ENCODE measurements around the gene SSTR5.

The SSTR5 gene

GRCh38 chr16:1107731-1108130 lies 35.2 kb downstream of the SSTR5 start:
- no peak for FAIRE-seq

GRCh38 chr16:1108299-1109252 lies 36.0 kb downstream of the SSTR5 start:
- no peak for FAIRE-seq

DNA sequence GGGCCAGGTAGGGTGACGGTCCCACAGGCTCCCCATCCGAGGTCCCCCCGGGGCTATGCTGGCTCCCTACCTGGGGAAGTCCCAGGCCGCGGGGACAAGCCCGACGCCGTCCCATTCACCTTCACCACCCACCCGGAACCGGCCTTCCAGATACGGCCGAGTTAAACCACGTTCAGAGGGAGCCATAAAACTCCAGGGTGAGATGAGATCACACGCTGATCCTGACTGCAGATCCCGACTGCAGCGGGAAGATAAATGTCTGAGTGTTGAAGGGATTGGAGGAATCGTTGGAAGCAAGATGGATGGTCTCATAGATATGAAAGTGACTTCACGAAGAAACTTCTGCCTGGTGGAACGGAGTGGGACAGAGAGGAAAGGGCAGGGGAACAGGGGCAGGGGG lies 37.1 kb downstream of the SSTR5 start:
- FAIRE-seq = no peak

- no peak for FAIRE-seq
These were observed 40.1 kb downstream of the SSTR5 start for GRCh38 chr16:1112506-1113184.

- no peak for FAIRE-seq
These were observed 40.9 kb downstream of the SSTR5 start for GRCh38 chr16:1113489-1113888.

DNA sequence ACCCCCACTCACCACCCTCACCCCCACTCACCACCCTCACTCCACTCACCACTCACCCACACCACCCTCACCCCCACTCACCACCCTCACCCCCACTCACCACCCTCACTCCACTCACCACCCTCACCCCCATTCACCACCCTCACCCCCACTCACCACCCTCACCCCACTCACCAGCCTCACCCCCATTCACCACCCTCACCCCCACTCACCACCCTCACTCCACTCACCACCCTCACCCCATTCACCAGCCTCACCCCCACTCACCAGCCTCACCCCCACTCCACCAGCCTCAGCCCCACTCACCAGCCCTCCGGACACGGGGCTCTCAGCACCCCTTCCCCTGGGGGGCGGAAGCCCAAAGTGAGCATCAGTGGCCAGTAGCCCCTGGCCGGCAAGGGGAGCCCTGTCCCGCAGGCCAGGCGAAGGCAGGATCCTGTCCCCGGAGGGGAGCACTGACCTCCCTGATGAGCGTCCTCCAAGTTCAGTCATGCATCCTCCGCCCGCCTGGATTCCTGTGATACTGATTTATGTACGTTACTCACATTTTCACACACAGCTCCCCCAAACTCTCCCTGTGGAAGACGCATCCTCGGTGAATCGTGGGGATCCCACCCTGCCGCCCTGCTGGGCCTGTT lies 41.5 kb downstream of the SSTR5 start:
- no peak for FAIRE-seq

DNA sequence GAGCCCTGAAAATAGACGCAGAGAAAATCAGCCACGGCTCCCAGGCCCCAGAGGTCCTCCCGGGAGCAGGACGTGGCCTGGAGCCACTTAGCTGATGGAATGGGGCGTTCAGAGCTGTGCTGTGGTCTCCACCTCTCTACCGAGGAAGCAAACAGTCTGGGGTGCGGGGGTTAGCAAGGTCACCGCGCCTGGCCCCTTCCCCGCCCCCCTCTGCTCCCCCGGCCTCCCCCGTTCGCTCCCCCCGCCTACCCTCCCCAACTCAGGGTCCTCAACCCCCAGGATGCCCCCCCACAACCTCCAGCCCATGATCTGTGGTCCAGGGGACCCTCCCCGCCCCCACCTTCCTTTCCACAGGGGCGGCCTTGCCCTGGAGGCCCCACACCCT lies 44.1 kb downstream of the SSTR5 start:
- no peak for FAIRE-seq

- no peak for FAIRE-seq
These were observed 44.8 kb downstream of the SSTR5 start for GRCh38 chr16:1117176-1117900.

DNA sequence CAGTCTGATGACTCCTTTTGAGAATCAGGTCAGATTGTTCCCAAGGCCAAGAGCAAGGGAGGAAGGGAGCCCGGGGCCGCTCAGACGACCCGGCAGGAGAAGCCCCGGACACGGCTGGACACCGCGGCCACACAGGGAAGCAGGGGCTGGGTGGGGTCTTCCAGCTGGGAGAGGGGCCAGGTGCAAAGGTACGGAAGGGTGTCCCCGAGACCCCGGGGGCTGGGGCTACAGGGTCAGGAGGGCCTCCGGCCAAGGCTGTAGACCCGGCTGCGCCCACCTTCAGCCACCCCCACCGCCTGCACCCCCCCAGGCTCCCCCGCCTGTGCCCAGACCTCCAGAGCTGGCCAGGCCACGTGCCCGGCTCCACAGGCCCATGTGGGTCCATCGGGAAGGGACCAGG lies 45.4 kb downstream of the SSTR5 start:
- no peak for FAIRE-seq

DNA sequence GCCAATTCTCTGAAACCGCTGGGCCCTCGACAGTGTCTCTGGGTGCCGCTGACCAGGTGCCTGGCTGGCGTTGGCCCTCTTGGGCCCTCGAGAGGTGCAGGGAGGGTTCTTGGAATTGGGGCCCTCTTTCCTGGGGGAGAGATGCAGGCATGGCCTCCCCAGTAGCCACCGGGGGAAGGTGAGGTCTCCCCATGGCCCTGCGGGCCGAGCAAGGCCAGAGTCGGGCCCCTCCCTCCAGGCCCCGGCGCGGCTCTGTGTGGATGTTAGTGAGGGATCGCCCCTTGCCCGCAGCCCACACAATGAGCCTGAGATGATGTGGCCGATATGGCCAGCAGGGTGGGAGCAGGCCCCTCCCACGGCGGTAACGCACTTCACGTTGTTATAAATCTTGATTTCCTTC lies 46.6 kb downstream of the SSTR5 start:
- no peak for FAIRE-seq

GRCh38 chr16:1119766-1120576 lies 47.4 kb downstream of the SSTR5 start:
- FAIRE-seq = no peak

DNA sequence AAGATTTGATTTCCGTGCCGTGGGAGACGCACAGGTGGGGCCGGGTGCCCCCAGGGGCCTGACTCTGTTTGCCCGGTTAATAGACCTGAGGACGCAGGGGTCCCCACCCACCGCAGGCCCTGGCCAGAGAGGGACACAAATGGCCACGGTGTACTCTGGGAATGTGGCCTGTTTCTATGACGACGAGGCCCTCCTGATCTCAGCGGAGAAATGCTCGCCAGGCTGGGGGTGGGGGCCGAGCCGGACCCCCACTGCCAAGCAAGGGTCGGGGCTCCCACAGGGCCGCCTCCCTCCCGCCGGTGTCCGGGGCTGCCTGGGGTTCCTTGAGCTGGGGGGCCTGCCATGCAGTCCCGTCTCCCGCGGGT lies 48.0 kb downstream of the SSTR5 start:
- FAIRE-seq = no peak

GRCh38 chr16:1121009-1121408 lies 48.5 kb downstream of the SSTR5 start:
- no peak for FAIRE-seq

- no peak for FAIRE-seq
These were observed 49.3 kb downstream of the SSTR5 start for GRCh38 chr16:1121601-1122397.

DNA sequence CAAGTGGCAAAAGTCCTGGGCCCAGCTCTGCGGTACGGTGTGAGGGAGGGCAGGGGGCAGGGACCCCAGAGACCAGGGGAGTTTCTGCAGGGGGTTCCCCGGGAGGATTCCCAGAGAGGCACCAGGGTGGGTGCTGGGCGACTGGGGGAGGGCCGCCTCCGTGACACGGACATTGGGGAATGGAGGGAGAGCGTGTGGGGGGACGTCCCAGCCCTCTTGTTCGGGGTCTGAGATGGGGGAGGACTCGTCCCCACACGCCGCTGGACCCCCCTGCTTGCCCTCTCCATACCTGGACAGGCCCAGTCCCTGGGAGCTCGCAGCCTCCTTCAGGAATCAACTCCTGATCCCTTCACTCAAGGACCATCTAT lies 49.8 kb downstream of the SSTR5 start:
- no peak for FAIRE-seq

DNA sequence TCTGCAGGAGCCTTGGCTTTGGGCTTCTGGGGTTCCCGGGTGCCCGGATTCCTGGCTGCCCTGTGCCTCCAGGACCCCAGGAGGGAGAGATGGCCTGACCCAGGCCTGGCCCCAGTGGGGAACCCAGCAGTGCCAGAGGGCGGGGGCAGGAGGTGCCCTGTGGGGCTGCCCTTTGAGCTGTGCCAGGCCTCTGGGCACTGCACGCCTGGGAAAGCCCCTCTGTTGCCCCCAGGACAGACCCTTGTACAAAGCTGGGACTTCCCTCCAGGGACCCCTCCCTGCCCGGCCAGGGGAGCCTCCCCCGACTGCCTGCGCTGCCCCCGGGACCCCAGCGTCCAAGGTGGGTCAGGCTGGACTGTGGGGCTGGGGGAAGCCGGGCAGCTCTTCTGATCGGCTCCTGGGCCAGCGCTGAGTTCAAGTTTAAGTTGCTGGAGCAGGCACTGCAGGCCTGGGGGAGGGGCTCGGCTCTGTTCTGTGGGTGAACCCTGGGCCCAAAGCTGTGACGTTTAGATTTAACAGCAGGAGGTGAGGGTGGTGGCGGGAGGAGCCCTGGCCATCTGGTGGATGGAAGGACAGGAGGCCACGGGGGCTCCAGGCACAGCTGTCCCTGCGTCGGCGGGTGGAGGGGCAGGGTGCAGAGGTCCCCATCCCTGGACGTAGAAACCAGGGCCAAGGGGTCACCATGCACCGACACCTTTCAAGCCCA lies 51.1 kb downstream of the SSTR5 start:
- FAIRE-seq = no peak

GRCh38 chr16:1124291-1124690 lies 51.7 kb downstream of the SSTR5 start:
- no peak for FAIRE-seq

DNA sequence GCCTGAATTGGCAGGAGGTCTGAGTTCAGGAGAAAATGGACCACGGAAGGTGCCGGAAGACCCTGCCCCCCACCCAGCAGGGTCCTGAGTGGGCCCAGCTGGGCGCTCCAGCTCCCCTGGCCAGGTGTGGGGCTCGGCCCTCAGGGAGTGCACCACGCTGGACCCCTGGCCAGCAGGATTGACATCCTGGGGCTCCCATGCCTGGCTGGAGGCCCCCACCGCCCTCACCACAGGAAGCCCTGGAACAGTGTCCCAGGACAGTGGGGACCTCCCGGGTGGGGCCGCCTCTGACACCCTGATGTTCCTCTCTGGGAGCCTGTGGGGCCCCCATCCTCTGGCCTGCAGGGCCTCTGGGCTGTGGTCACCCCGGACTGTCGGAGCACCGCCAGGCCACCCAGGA lies 52.2 kb downstream of the SSTR5 start:
- no peak for FAIRE-seq

GRCh38 chr16:1125471-1125870 lies 52.9 kb downstream of the SSTR5 start:
- no peak for FAIRE-seq

GRCh38 chr16:1126044-1126443 lies 53.5 kb downstream of the SSTR5 start:
- FAIRE-seq = no peak

DNA sequence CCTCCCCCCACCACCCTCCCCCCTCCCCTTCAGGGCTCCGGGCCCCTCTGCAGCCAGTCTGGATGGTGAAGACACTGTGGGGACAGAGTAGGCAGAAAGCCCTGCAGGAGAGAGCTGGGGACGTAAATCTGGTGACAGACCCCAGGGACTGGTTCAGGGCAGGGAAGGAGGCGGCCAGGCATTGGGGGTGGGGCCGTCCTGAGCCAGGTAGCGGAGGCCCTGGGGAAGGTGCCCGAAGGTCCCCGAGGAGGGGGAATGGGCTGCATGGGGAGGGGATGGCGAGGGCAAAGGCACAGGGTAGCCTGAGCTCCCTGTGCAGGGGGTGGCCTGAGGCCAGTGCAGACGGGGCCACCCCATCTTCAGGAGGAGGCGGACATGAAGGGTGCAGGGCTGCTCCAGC lies 54.0 kb downstream of the SSTR5 start:
- no peak for FAIRE-seq
